GM21526 (cell line): Measurements from ENCODE around the gene EEF2K.
"Not testable (repeated sequence)": the region's sequence is repeated elsewhere in the genome, so short reads cannot be mapped to it uniquely, and the experiment has no call there.

Experiments
- ATAC-seq: cut with Tn5 transposase; IDR thresholded peaks from one replicate; pipeline ENCODE4 v1.9.1; 2021; ENCODE audit warnings: moderate library complexity; ENCODE audit not compliant: unreplicated experiment, low FRiP score

Gene EEF2K

GRCh38 chr16:22189473-22190080 lies 16.5 kb upstream of the EEF2K start:
- no peak for ATAC-seq

GRCh38 chr16:22190081-22190775 lies 15.8 kb upstream of the EEF2K start:
- peak; percentile 54 for ATAC-seq

- ATAC-seq, result peak; percentile 40
Observed at GRCh38 chr16:22190776-22191531, 15.1 kb upstream of the EEF2K start.

- no peak for ATAC-seq
Observed at GRCh38 chr16:22191532-22192260, 14.4 kb upstream of the EEF2K start.

GRCh38 chr16:22192261-22193062 lies 13.6 kb upstream of the EEF2K start:
- no peak for ATAC-seq

- no peak for ATAC-seq
Observed at GRCh38 chr16:22193063-22193411, 13.0 kb upstream of the EEF2K start.

GRCh38 chr16:22194707-22195444 lies 11.2 kb upstream of the EEF2K start:
- no peak for ATAC-seq

- ATAC-seq, result no peak
Observed at GRCh38 chr16:22195445-22195694, 10.7 kb upstream of the EEF2K start.

- peak; percentile 33 for ATAC-seq
Observed at GRCh38 chr16:22195695-22196558, 10.2 kb upstream of the EEF2K start.

GRCh38 chr16:22196559-22197168 lies 9.4 kb upstream of the EEF2K start:
- ATAC-seq, result not testable (repeated sequence)

GRCh38 chr16:22198547-22199293 lies 7.4 kb upstream of the EEF2K start:
- no peak for ATAC-seq

- no peak for ATAC-seq
Observed at GRCh38 chr16:22202261-22202637, 3.8 kb upstream of the EEF2K start.

- no peak for ATAC-seq
Observed at GRCh38 chr16:22203091-22203490, 3.0 kb upstream of the EEF2K start.

GRCh38 chr16:22204091-22204655 lies 1.9 kb upstream of the EEF2K start:
- no peak for ATAC-seq

- ATAC-seq, result no peak
Observed at GRCh38 chr16:22205577-22206012, 483 bp upstream of the EEF2K start.

GRCh38 chr16:22206842-22207714 lies 1.0 kb downstream of the EEF2K start:
- ATAC-seq, result peak; percentile 44
